ENCODE results near the gene SLC7A6OS.

SLC7A6OS gene

GRCh38 chr16:68265078-68265920 lies 45.4 kb downstream of the SLC7A6OS start (continued):
- TF ChIP-seq ZBTB17 (tag by site-specific recombination; IDR thresholded peaks at IDR 0.05): peak; percentile 57; the same call in 1 of the 2 replicates

GRCh38 chr16:68264128-68265077 lies 46.3 kb downstream of the SLC7A6OS start, which contains the start of gene SLC7A6:
TSS of gene SLC7A6 (plus strand) at chr16:68264526. CDS start at chr16:68274727, 10,201 bp downstream.
- Histone ChIP-seq H3K4me1 (ENCODE audit: control insufficient read depth, insufficient read depth, low read length) (peaks cover 17% of the 10 kb centered on the region), H3K27ac (ENCODE audit: extremely low read depth, low read depth, low read length) (peak within 1 kb of the TSS; percentile 87), H3K4me3 (ENCODE audit: low read depth, low read length) (peak within 1 kb of the TSS; percentile 78), H3K36me3 (ENCODE audit: control insufficient read depth in 2 of 2, insufficient read depth in 1 of 2, low read length in 2 of 2) (peaks cover 0 to 11% of the 10 kb centered on the region in 2 experiments; a peak in 2 of 3 replicates), H3K9me3 (ENCODE audit: control insufficient read depth, insufficient read depth, low read depth, low read length) (no peaks in the 10 kb centered on the region)
- CTCF ChIA-PET: interaction anchor here (0.5 to 8.2 kb wide), 28 partner anchors 8 to 1404 kb away, joined by 3 to 151 read pairs (median 4); partner anchors contain the start of genes NFATC3 and PLA2G15
- POLR2A ChIA-PET: interaction anchor here (0.6 to 4.5 kb wide), 11 partner anchors 8 to 180 kb away, joined by 3 to 40 read pairs (median 6); partner anchors contain the start of genes NFATC3, PLA2G15, PRMT7 and SLC7A6OS
- TF ChIP-seq ZNF214 (tag by site-specific recombination; IDR thresholded peaks at IDR 0.05; ENCODE audit: borderline replicate concordance) (no peak), ZIC2 (tag by site-specific recombination; IDR thresholded peaks at IDR 0.05) (peak; percentile 78), ZSCAN5A (tag by site-specific recombination; IDR thresholded peaks at IDR 0.05) (peak; percentile 68; the same call in 1 of the 2 replicates), ZNF830 (tag by site-specific recombination; IDR thresholded peaks at IDR 0.05; ENCODE audit: low read depth) (no peak), ZNF777 (tag by site-specific recombination; IDR thresholded peaks at IDR 0.05; ENCODE audit: borderline replicate concordance) (peak; percentile 85), ZNF169 (tag by site-specific recombination; IDR thresholded peaks at IDR 0.05) (peak; percentile 77; the same call in 1 of the 2 replicates), ZNF280C (tag by site-specific recombination; IDR thresholded peaks at IDR 0.05) (no peak), ZNF610 (tag by site-specific recombination; IDR thresholded peaks at IDR 0.05; ENCODE audit: borderline replicate concordance) (no peak), WT1 (tag by site-specific recombination; IDR thresholded peaks at IDR 0.05) (no peak), ZNF391 (tag by site-specific recombination; IDR thresholded peaks at IDR 0.05; ENCODE audit: borderline replicate concordance, low read depth) (0 out of 2 replicates have a peak, but pooled peaks have one; percentile 37), ZNF426 (tag by site-specific recombination; IDR thresholded peaks at IDR 0.05) (no peak), ZNF488 (tag by site-specific recombination; IDR thresholded peaks at IDR 0.05) (no peak), ZNF76 (tag by site-specific recombination; IDR thresholded peaks at IDR 0.05; ENCODE audit: borderline replicate concordance, low read depth) (peak; percentile 54; the same call in 1 of the 2 replicates), ZNF184 (tag by site-specific recombination; IDR thresholded peaks at IDR 0.05) (no peak), ZBTB17 (tag by site-specific recombination; IDR thresholded peaks at IDR 0.05) (no peak), ZBTB49 (tag by site-specific recombination; IDR thresholded peaks at IDR 0.05; ENCODE audit: low read depth) (no peak), KLF16 (tag by site-specific recombination; IDR thresholded peaks at IDR 0.05) (peak; percentile 80), ZNF768 (tag by site-specific recombination; IDR thresholded peaks at IDR 0.05) (no peak), EGR2 (tag by site-specific recombination; IDR thresholded peaks at IDR 0.05; ENCODE audit: low read depth) (peak; percentile 66), ZNF580 (tag by site-specific recombination; IDR thresholded peaks at IDR 0.05) (peak; percentile 52), ZNF843 (tag by site-specific recombination; IDR thresholded peaks at IDR 0.05) (peak; percentile 58), ZNF600 (tag by site-specific recombination; IDR thresholded peaks at IDR 0.05) (0 out of 2 replicates have a peak, but pooled peaks have one; percentile 23), ZNF571 (tag by site-specific recombination; IDR thresholded peaks at IDR 0.05) (no peak), ZNF223 (tag by site-specific recombination; IDR thresholded peaks at IDR 0.05) (no peak), ZNF133 (tag by site-specific recombination; IDR thresholded peaks at IDR 0.05) (peak; percentile 19), ZNF174 (tag by site-specific recombination; IDR thresholded peaks at IDR 0.05) (no peak)

Measured in HEK293 (cell line).